Upper lobe of left lung (tissue), 4 donors: Measurements from ENCODE around the gene SPATA32.

Source experiments
- POLR2A ChIP-seq, 4 donors: fragments of 450-650 bp; IDR thresholded peaks; one replicate each; pipeline ENCODE4 v1.5.1; 2016 to 2017; ENCODE audit warnings: antibody characterized with exemption in 4 of 4, mild to moderate bottlenecking in 2 of 4
- POLR2AphosphoS5 ChIP-seq, 2 donors: sonication (generic); formaldehyde crosslinking; IDR thresholded peaks; one replicate each; pipeline ENCODE4 v1.5.1; 2017; ENCODE audit warnings: antibody characterized with exemption in 2 of 2
- TF ChIP-seq, protein P1 (sequence below), 6 experiments: fragments of 450-650 bp in 4 of 6; fragments of 200-600 bp in 2 of 6; sonication (generic) in 2 of 6; IDR thresholded peaks; one replicate each; pipeline ENCODE4 v1.5.1; 2016 to 2019; ENCODE audit warnings: antibody characterized with exemption in 6 of 6

DNA sequence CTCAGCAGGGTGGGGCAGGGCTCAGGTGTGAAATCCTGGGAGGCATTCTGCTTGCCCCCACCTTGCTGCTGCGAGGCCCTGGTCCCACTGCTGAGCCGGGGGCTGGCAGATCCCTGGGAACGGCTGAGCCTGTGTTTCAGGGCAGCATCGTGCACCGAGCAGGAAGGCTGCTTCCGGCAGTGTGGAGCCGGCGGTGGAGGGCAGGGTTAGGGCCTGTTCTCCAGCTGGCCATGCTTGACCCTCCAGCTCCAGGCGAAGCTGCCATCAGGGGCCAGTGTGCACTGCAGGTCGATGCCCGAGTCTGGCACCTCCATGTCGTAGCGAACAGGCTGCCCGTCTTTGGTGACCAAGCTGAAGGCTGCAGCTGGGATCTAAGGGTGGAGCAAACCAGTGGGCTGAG lies 2.5 kb upstream of the SPATA32 start:
- TF ChIP-seq, protein P1, sequence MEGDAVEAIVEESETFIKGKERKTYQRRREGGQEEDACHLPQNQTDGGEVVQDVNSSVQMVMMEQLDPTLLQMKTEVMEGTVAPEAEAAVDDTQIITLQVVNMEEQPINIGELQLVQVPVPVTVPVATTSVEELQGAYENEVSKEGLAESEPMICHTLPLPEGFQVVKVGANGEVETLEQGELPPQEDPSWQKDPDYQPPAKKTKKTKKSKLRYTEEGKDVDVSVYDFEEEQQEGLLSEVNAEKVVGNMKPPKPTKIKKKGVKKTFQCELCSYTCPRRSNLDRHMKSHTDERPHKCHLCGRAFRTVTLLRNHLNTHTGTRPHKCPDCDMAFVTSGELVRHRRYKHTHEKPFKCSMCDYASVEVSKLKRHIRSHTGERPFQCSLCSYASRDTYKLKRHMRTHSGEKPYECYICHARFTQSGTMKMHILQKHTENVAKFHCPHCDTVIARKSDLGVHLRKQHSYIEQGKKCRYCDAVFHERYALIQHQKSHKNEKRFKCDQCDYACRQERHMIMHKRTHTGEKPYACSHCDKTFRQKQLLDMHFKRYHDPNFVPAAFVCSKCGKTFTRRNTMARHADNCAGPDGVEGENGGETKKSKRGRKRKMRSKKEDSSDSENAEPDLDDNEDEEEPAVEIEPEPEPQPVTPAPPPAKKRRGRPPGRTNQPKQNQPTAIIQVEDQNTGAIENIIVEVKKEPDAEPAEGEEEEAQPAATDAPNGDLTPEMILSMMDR (IDR thresholded peaks at IDR 0.05) = no peak
- no peak for TF ChIP-seq POLR2AphosphoS5 (IDR thresholded peaks at IDR 0.05)
- TF ChIP-seq POLR2A (IDR thresholded peaks at IDR 0.05) = no peak
